Left cardiac atrium (tissue), 4 donors: ENCODE measurements around the gene SHB. TPM values are rescaled to one million over a fixed set of nuclear protein-coding genes. Genes with fewer than 3 reads are reported as not detected.

ENCODE experiments used
- ATAC-seq, 2 donors: fragments of 200-7000 bp; cut with Tn5 transposase; one replicate each; pipeline ENCODE4 v1.9.1; 2020; ENCODE audit warnings: mild to moderate bottlenecking in 2 of 2, moderate library complexity in 2 of 2
- DNase-seq: peaks from one replicate; pipeline ENCODE4 v3.0.0-alpha.2; 2020
- intact Hi-C, 2 donors: fragments of 100-400 bp; cut with DNase I; formaldehyde crosslinking; loops; one replicate each; pipeline versions ENCODE4 v1.14.1 to v1.15.1; 2022 to 2023
- total RNA-seq, 2 donors: library from RNA; stranded (reverse); fragmentation: NEBNext Ultra II Directional; extraction: Animal tissue kit (Norgen Biotek cat#: 25700); gene quantifications; one replicate each; pipeline ENCODE4 v1.2.1, GENCODE V29; 2021
- donor health status: DM: no; HTN: yes; CAD: no.
- donor health status: DM: no; HTN: yes; CAD: no; lungs with severe emphysema.
- donor health status: DM: yes; HTN: yes; CAD: no.
- donor health status: Dilated cardiomyopathy.

SHB gene
- total RNA-seq, 2 donors from 2014 or later, result 20.3 to 34.6 TPM

GRCh38 chr9:38035873-38036272 lies 33.2 kb downstream of the SHB start:
- DNase-seq, result no peak
- intact Hi-C loops, result no loop called here
- ATAC-seq, result peak in 1 of 2 donors; percentile 9

- DNase-seq (no peak), ATAC-seq (no peak)
- intact Hi-C loops, result no loop called here
Observed at GRCh38 chr9:38033941-38034340, 35.1 kb downstream of the SHB start.

- ATAC-seq, result peak; percentile 19 to 27
- intact Hi-C loops, result no loop called here
Observed at GRCh38 chr9:38032266-38033110, 36.5 kb downstream of the SHB start.

GRCh38 chr9:38031594-38031993 lies 37.4 kb downstream of the SHB start:
- DNase-seq (no peak), ATAC-seq (no peak)
- intact Hi-C loops, result no loop called here

More at GRCh38 chr9:38032266-38033110, 36.5 kb downstream of the SHB start:
- no peak for DNase-seq

GRCh38 chr9:38030658-38031057 lies 38.4 kb downstream of the SHB start:
- intact Hi-C loops, result no loop called here
- DNase-seq (no peak), ATAC-seq (no peak)

GRCh38 chr9:38029915-38030638 lies 39.0 kb downstream of the SHB start:
- DNase-seq (no peak), ATAC-seq (no peak)
- intact Hi-C loops, result no loop called here

GRCh38 chr9:38027714-38028113 lies 41.3 kb downstream of the SHB start:
- DNase-seq, result no peak
- no peak for ATAC-seq
- intact Hi-C loops, result no loop called here

GRCh38 chr9:38026840-38027527 lies 42.0 kb downstream of the SHB start:
- intact Hi-C loops, result no loop called here
- no peak for ATAC-seq
- DNase-seq, result no peak

GRCh38 chr9:38026021-38026809 lies 42.8 kb downstream of the SHB start:
- intact Hi-C loops, result no loop called here
- DNase-seq, result peak; percentile 60
- peak; percentile 56 to 64 for ATAC-seq

- DNase-seq (no peak), ATAC-seq (no peak)
- intact Hi-C loops, result no loop called here
Observed at GRCh38 chr9:38025166-38025565, 43.9 kb downstream of the SHB start.

GRCh38 chr9:38024036-38024681 lies 44.9 kb downstream of the SHB start:
- peak; percentile 51 for DNase-seq
- intact Hi-C loops, result loop anchor here in 1 of 2 donors (5.0 kb wide), 1 partner anchor 43 kb away; the partner anchor contains the start of gene SHB

GRCh38 chr9:38023661-38024035 lies 45.4 kb downstream of the SHB start:
- DNase-seq (no peak), ATAC-seq (no peak)
- intact Hi-C loops, result loop anchor here in 1 of 2 donors (5.0 kb wide), 1 partner anchor 44 kb away; the partner anchor contains the start of gene SHB

More at GRCh38 chr9:38024036-38024681, 44.9 kb downstream of the SHB start:
- peak; percentile 31 to 44 for ATAC-seq

GRCh38 chr9:38022995-38023394 lies 46.0 kb downstream of the SHB start:
- intact Hi-C loops, result loop anchor here in 1 of 2 donors (5.0 kb wide), 1 partner anchor 44 kb away; the partner anchor contains the start of gene SHB

GRCh38 chr9:38022203-38022895 lies 46.7 kb downstream of the SHB start:
- intact Hi-C loops, result loop anchor here in 1 of 2 donors (5.0 kb wide), 1 partner anchor 45 kb away; the partner anchor contains the start of gene SHB
- no peak for ATAC-seq

More at GRCh38 chr9:38022995-38023394, 46.0 kb downstream of the SHB start:
- ATAC-seq (no peak), DNase-seq (no peak)

GRCh38 chr9:38020151-38021076 lies 48.6 kb downstream of the SHB start:
- ATAC-seq (no peak), DNase-seq (no peak)
- intact Hi-C loops, result loop anchor here in 1 of 2 donors (5.0 kb wide), 1 partner anchor 47 kb away; the partner anchor contains the start of gene SHB

More at GRCh38 chr9:38022203-38022895, 46.7 kb downstream of the SHB start:
- no peak for DNase-seq

GRCh38 chr9:38019731-38020130 lies 49.3 kb downstream of the SHB start:
- ATAC-seq (no peak), DNase-seq (no peak)
- intact Hi-C loops, result loop anchor here in 1 of 2 donors (5.0 kb wide), 1 partner anchor 48 kb away; the partner anchor contains the start of gene SHB
